ENCODE data around the gene CEP43. TPM values are rescaled to one million over a fixed set of nuclear protein-coding genes. Genes with fewer than 3 reads are reported as not detected.

Gene CEP43
- total and polyA plus RNA-seq, 10 of the 15 experiments (the other 5 are each of a cell fraction or from before 2014, with no cell fraction given), result 7.7 to 49.9 (median 24.6) TPM

GRCh38 chr6:167031082-167031709, 32.0 kb downstream of the CEP43 start:
- no peak overlapping the region for H3K9ac ChIP-seq (ENCODE audit: control insufficient read depth, insufficient read depth, low read length)
- H3K36me3 ChIP-seq (ENCODE audit: control insufficient read depth in 2 of 2, insufficient read depth in 2 of 2, low read length in 1 of 2), result peaks cover 15 to 42% of the 10 kb centered on the region in 2 experiments
- RAD21 ChIA-PET (ENCODE audit: unreplicated experiment), result interaction anchor here (1.6 kb wide), 1 partner anchor 11 kb away, joined by 4 read pairs; no protein-coding TSS in a partner anchor
- H4K20me1 ChIP-seq (ENCODE audit: control insufficient read depth, insufficient read depth), result no peaks in the 10 kb centered on the region
- POLR2A ChIA-PET, result interaction anchor here (0.6 kb wide), 1 partner anchor 8 kb away, joined by 3 read pairs; no protein-coding TSS in a partner anchor
- H3K27me3 ChIP-seq (replicated peaks in 1 of 2; ENCODE audit: control insufficient read depth in 2 of 2, insufficient read depth in 2 of 2, low read length in 1 of 2), result no peaks in the 10 kb centered on the region
- intact Hi-C loops (cut with micrococcal nuclease; ENCODE audit: unreplicated experiment) (no loop called here), in situ Hi-C loops (cut with MboI) (no loop called here)
- ATAC-seq (no peak; the same call in 2 of the 3 replicates), FAIRE-seq (no peak), DNase-seq (ENCODE audit: low read depth, low spot score) (no peak)
- BruUV-seq (replicated peaks), result no TSS peak
- CTCF ChIA-PET, result no interaction called here
- H3K79me2 ChIP-seq (ENCODE audit: control insufficient read depth, insufficient read depth, low read length), result no peaks in the 10 kb centered on the region
- no peaks in the 10 kb centered on the region for H3K9me3 ChIP-seq (replicated peaks; ENCODE audit: control insufficient read depth, insufficient read depth, low read length)
- H3K4me3 ChIP-seq, result no peak overlapping the region
- SMC1A ChIA-PET (ENCODE audit: uncharacterized antibody, unreplicated experiment), result interaction anchor here (1.3 kb wide), 1 partner anchor 8 kb away, joined by 3 read pairs; no protein-coding TSS in a partner anchor
- no peaks in the 10 kb centered on the region for H3K4me1 ChIP-seq (ENCODE audit: control insufficient read depth, insufficient read depth, low read length)
- 91% methylated on average over 6 of the region's 6 CpGs for WGBS (ENCODE audit: insufficient coverage, insufficient replicate concordance, low lambda C conversion rate, missing lambda C conversion rate)
- H3K27ac ChIP-seq (ENCODE audit: control insufficient read depth, insufficient read depth), result no peak overlapping the region
- H3K4me2 ChIP-seq (ENCODE audit: control insufficient read depth, insufficient read depth), result no peak overlapping the region
- no peak overlapping the region for H2AFZ ChIP-seq (ENCODE audit: control insufficient read depth, low read depth, low read length)
- TF ChIP-seq JUNB (IDR thresholded peaks at IDR 0.05), result peak; percentile 32; the same call in 1 of the 2 replicates
- TF ChIP-seq YY1 (IDR thresholded peaks at IDR 0.05; ENCODE audit: low read depth, low read length), result no peak

DNA sequence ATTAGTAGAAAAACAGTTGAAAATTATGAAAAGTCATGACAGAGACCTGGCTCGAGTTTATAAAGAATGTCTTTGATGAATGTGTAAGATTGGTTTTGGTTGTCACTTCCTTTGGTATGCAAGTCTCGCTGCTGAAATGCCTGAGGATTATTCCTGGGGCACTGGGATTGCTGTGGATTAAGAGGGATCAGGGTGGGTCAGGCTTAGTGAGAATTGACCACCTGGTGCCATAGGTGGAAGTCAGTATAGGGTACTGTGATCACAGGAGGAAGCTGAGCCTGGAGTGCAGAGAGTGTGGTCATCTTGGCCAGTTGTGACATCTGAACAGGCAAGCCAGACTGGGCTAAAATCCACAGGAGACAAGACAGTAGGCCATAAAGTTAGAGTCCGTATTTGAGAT, 34.9 kb downstream of the CEP43 start:
- Histone ChIP-seq H3K27me3 (replicated peaks in 1 of 2; ENCODE audit: control insufficient read depth in 2 of 2, insufficient read depth in 2 of 2, low read length in 1 of 2) (no peaks in the 10 kb centered on the region), H3K79me2 (ENCODE audit: control insufficient read depth, insufficient read depth, low read length) (no peaks in the 10 kb centered on the region), H3K4me3 (no peak overlapping the region), H3K36me3 (ENCODE audit: control insufficient read depth in 2 of 2, insufficient read depth in 2 of 2, low read length in 1 of 2) (peaks cover 11 to 25% of the 10 kb centered on the region in 2 experiments), H3K4me2 (ENCODE audit: control insufficient read depth, insufficient read depth) (no peak overlapping the region), H4K20me1 (ENCODE audit: control insufficient read depth, insufficient read depth) (no peaks in the 10 kb centered on the region), H2AFZ (ENCODE audit: control insufficient read depth, low read depth, low read length) (no peak overlapping the region), H3K4me1 (ENCODE audit: control insufficient read depth, insufficient read depth, low read length) (no peaks in the 10 kb centered on the region), H3K27ac (ENCODE audit: control insufficient read depth, insufficient read depth) (no peak overlapping the region), H3K9ac (ENCODE audit: control insufficient read depth, insufficient read depth, low read length) (no peak overlapping the region), H3K9me3 (replicated peaks; ENCODE audit: control insufficient read depth, insufficient read depth, low read length) (no peaks in the 10 kb centered on the region)
- ChIA-PET SMC1A (ENCODE audit: uncharacterized antibody, unreplicated experiment) (interaction anchor here (0.6 to 1.0 kb wide), 5 partner anchors 9 to 90 kb away, joined by 3 read pairs; partner anchors contain the start of gene CEP43), RAD21 (ENCODE audit: unreplicated experiment) (interaction anchor here (0.7 kb wide), 1 partner anchor 57 kb away, joined by 3 read pairs; no protein-coding TSS in a partner anchor), CTCF (interaction anchor here (1.1 to 1.4 kb wide), 2 partner anchors 29 to 35 kb away, joined by 3 read pairs; partner anchors contain the start of gene CEP43), POLR2A (interaction anchor here (0.7 to 1.1 kb wide), 2 partner anchors 13 to 33 kb away, joined by 3 to 4 read pairs; no protein-coding TSS in a partner anchor)
- WGBS (ENCODE audit: insufficient coverage, insufficient replicate concordance, low lambda C conversion rate, missing lambda C conversion rate), result 93% methylated on average over 3 of the region's 3 CpGs
- ATAC-seq (no peak), DNase-seq (ENCODE audit: low read depth, low spot score) (no peak), FAIRE-seq (no peak)
- intact Hi-C loops (cut with micrococcal nuclease; ENCODE audit: unreplicated experiment), result no loop called here
- in situ Hi-C loops (cut with MboI), result no loop called here
- BruUV-seq (replicated peaks), result no TSS peak
- TF ChIP-seq SP1 (IDR thresholded peaks at IDR 0.05; ENCODE audit: low read depth, low read length) (no peak), IKZF2 (IDR thresholded peaks at IDR 0.05) (no peak), TCF3 (IDR thresholded peaks at IDR 0.05; ENCODE audit: borderline replicate concordance, insufficient read depth, low read depth, low read length) (no peak), IRF5 (IDR thresholded peaks at IDR 0.05; ENCODE audit: borderline replicate concordance) (no peak), MXI1 (IDR thresholded peaks at IDR 0.05; ENCODE audit: low read depth, low read length) (no peak), SMAD5 (IDR thresholded peaks at IDR 0.05; ENCODE audit: low read depth) (no peak), RUNX3 (IDR thresholded peaks at IDR 0.05; ENCODE audit: low read length) (no peak), NR2C2 (IDR thresholded peaks at IDR 0.05; ENCODE audit: borderline replicate concordance, control insufficient read depth, insufficient read length, low read depth) (no peak), NFYB (IDR thresholded peaks at IDR 0.05; ENCODE audit: insufficient read depth, low read depth, low read length) (no peak), CTCF (IDR thresholded peaks at IDR 0.05 in 2 of 3, conservative IDR thresholded peaks at IDR 0.05 in 1 of 3; ENCODE audit: control insufficient read depth in 2 of 3, extremely low read depth in 1 of 3, insufficient read depth in 1 of 3, low read depth in 3 of 3, low read length in 3 of 3) (no peak)
